Prostate gland (tissue), 2 donors: Measurements from ENCODE around the gene ZBTB39. TPM values are rescaled to one million over a fixed set of nuclear protein-coding genes. Genes with fewer than 3 reads are reported as not detected.

ENCODE experiments used
- DNase-seq: peaks from one replicate; pipeline ENCODE4 v3.0.0-alpha.2; 2019; ENCODE audit warnings: low spot score
- H3K27ac ChIP-seq, 2 donors: fragments of 200-600 bp; sonication (generic); 2 replicates each; pipeline ENCODE4 v1.5.1; 2017 to 2019
- H3K27me3 ChIP-seq: fragments of 200-600 bp; sonication (generic); replicated peaks from 2 replicates; pipeline ENCODE4 v1.5.1; 2019; ENCODE audit not compliant: insufficient read depth
- H3K36me3 ChIP-seq, 2 donors: fragments of 200-600 bp; sonication (generic); 1 replicate in 1 of 2; 2 replicates in 1 of 2; pipeline versions ENCODE4 v1.5.1 to v1.8.1; 2017 to 2019
- H3K4me1 ChIP-seq: fragments of 200-600 bp; sonication (generic); replicated peaks from 2 replicates; pipeline ENCODE4 v1.5.1; 2019
- H3K4me3 ChIP-seq, 2 donors: fragments of 200-600 bp; sonication (generic); 2 replicates each; pipeline ENCODE4 v1.5.1; 2017 to 2019
- H3K9me3 ChIP-seq: fragments of 200-600 bp; sonication (generic); 2 replicates; pipeline ENCODE4 v1.5.1; 2017
- POLR2A ChIP-seq: fragments of 450-650 bp; IDR thresholded peaks from one replicate; pipeline ENCODE4 v1.6.1; 2016; ENCODE audit warnings: antibody characterized with exemption, mild to moderate bottlenecking
- POLR2AphosphoS5 ChIP-seq: sonication (generic); formaldehyde crosslinking; IDR thresholded peaks from one replicate; pipeline ENCODE4 v1.6.1; 2017; ENCODE audit warnings: antibody characterized with exemption
- WGBS: methylation state at CpG from one replicate; pipeline ENCODE4 v1.1.5; 2018; 5-methylcytosine and 5-hydroxymethylcytosine counted together
- intact Hi-C: fragments of 100-400 bp; cut with DNase I; formaldehyde crosslinking; loops from one replicate; pipeline ENCODE4 v1.14.2; 2022
- total RNA-seq, 2 donors: library from RNA; depleted of rRNA; stranded (reverse); fragments of >200 nt; gene quantifications; one replicate each; pipeline ENCODE4 v1.1.0, GENCODE V29; 2016
- TF ChIP-seq, protein P1 (sequence below), 4 experiments: fragments of 200-600 bp in 2 of 4; fragments of 450-650 bp in 2 of 4; sonication (generic) in 2 of 4; IDR thresholded peaks; 1 replicate in 3 of 4; 2 replicates in 1 of 4; pipeline ENCODE4 v1.5.1; 2016 to 2019; ENCODE audit warnings: antibody characterized with exemption in 4 of 4, mild to moderate bottlenecking in 2 of 4, moderate library complexity in 2 of 4

ZBTB39 gene
- total RNA-seq, 2 donors from 2014 or later = 5.8 to 15.6 TPM

DNA sequence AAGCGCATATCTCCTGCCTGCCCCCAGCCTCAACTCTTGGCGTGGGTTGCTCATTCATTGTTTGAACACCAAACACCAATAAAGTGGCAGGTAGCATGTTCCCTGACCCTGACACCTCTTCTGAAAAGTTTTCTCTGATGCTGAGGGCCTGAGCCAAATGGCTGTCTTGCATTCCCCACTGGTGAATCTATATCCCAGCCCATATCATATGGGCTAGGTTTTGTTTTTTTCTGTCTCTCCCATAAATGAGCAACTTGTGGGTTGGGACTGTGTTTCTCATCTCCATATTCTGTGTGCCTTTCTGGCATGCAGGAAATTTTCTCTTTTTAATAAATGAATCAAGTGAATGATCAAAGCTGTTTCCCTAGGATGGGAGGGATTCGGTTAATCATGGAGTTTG is 38.5 kb upstream of the ZBTB39 start:
- Histone ChIP-seq H3K27ac (no peak overlapping the region), H3K27me3 (no peaks in the 10 kb centered on the region), H3K4me3 (no peak overlapping the region), H3K4me1 (no peaks in the 10 kb centered on the region), H3K9me3 (no peaks in the 10 kb centered on the region), H3K36me3 (no peaks in the 10 kb centered on the region)
- DNase-seq = no peak
- WGBS = 77% methylated on average over 3 of the region's 3 CpGs
- intact Hi-C loops = no loop called here
- TF ChIP-seq, protein P1, sequence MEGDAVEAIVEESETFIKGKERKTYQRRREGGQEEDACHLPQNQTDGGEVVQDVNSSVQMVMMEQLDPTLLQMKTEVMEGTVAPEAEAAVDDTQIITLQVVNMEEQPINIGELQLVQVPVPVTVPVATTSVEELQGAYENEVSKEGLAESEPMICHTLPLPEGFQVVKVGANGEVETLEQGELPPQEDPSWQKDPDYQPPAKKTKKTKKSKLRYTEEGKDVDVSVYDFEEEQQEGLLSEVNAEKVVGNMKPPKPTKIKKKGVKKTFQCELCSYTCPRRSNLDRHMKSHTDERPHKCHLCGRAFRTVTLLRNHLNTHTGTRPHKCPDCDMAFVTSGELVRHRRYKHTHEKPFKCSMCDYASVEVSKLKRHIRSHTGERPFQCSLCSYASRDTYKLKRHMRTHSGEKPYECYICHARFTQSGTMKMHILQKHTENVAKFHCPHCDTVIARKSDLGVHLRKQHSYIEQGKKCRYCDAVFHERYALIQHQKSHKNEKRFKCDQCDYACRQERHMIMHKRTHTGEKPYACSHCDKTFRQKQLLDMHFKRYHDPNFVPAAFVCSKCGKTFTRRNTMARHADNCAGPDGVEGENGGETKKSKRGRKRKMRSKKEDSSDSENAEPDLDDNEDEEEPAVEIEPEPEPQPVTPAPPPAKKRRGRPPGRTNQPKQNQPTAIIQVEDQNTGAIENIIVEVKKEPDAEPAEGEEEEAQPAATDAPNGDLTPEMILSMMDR (IDR thresholded peaks at IDR 0.05) = no peak
- TF ChIP-seq POLR2A (no peak), POLR2AphosphoS5 (no peak)

DNA sequence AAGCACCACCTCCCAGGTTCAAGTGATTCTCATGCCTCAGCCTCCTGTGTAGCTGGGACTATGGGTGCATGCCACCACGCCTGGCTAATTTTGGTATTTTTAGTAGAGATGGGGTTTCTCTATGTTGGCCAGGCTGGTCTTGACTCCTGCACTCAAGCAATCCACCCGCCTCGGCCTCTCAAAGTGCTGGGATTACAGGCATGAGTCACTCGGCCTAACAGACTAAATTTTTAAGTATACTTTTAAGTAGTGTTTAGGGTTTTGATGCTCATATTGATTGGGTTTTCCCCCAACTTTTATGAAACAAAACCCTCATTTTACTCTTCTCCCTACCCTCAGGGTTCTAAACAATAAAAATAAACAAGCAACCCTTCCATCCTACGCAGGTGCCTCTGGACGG is 38.1 kb upstream of the ZBTB39 start:
- no peak for DNase-seq
- intact Hi-C loops = no loop called here
- no peak for TF ChIP-seq POLR2AphosphoS5
- TF ChIP-seq, protein P1 (IDR thresholded peaks at IDR 0.05) = no peak
- TF ChIP-seq POLR2A = no peak
- H3K9me3 ChIP-seq = no peaks in the 10 kb centered on the region
- H3K4me1 ChIP-seq = no peaks in the 10 kb centered on the region
- WGBS = 69% methylated on average over 6 of the region's 6 CpGs
- H3K27ac ChIP-seq = no peak overlapping the region
- no peak overlapping the region for H3K4me3 ChIP-seq
- H3K36me3 ChIP-seq = no peaks in the 10 kb centered on the region
- no peaks in the 10 kb centered on the region for H3K27me3 ChIP-seq

DNA sequence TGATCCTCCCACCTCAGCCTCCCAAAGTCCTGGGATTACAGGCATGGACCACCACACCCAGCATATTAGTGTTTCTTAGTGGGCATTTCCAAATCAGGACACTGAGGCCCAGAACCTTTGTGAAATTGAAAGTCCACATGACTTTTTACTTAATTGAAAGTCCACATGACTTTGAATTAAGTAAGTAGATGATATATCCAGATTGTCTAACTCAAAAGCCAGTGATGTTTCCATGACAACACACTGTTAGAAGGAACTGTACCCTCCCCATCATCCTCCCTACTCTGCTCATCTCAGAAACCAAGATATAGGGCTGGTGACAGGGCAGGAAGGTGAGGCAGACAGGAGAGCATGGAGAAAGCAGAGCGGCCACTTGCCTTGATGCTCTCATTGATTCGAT is 36.3 kb upstream of the ZBTB39 start:
- H3K36me3 ChIP-seq = no peaks in the 10 kb centered on the region
- no peaks in the 10 kb centered on the region for H3K9me3 ChIP-seq
- intact Hi-C loops = no loop called here
- no peak overlapping the region for H3K4me3 ChIP-seq
- no peaks in the 10 kb centered on the region for H3K27me3 ChIP-seq
- WGBS = 92% methylated on average over 2 of the region's 2 CpGs
- TF ChIP-seq, protein P1 (IDR thresholded peaks at IDR 0.05) = no peak
- no peak for TF ChIP-seq POLR2A
- no peak for TF ChIP-seq POLR2AphosphoS5
- no peaks in the 10 kb centered on the region for H3K4me1 ChIP-seq
- H3K27ac ChIP-seq = no peak overlapping the region
- DNase-seq = no peak

DNA sequence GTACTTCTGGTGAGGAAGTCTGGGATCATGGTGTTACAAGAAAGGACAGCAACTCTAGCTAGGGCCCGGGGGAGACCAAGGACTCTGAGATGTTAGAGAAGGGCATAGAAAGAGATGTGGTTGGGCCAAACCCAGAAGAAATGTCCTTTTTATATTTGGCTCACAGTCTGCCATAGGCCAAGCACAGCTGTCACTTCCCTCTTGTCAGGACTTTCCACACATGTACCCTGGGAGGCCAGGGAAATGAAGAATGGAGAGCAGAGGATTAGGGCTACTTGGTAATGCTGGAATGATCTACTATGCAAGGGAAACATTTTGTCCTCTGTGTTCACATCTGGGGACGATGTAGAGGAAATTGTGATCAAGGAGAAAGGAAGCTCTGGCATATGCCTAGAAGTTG is 34.4 kb upstream of the ZBTB39 start:
- no peaks in the 10 kb centered on the region for H3K9me3 ChIP-seq
- H3K27me3 ChIP-seq = no peaks in the 10 kb centered on the region
- 82% methylated on average over 2 of the region's 2 CpGs for WGBS
- no peak for DNase-seq
- H3K4me3 ChIP-seq = no peak overlapping the region
- TF ChIP-seq, protein P1 (IDR thresholded peaks at IDR 0.05) = no peak
- no peak for TF ChIP-seq POLR2A
- no peak for TF ChIP-seq POLR2AphosphoS5
- H3K36me3 ChIP-seq = no peaks in the 10 kb centered on the region
- H3K27ac ChIP-seq = no peak overlapping the region
- intact Hi-C loops = no loop called here
- no peaks in the 10 kb centered on the region for H3K4me1 ChIP-seq

DNA sequence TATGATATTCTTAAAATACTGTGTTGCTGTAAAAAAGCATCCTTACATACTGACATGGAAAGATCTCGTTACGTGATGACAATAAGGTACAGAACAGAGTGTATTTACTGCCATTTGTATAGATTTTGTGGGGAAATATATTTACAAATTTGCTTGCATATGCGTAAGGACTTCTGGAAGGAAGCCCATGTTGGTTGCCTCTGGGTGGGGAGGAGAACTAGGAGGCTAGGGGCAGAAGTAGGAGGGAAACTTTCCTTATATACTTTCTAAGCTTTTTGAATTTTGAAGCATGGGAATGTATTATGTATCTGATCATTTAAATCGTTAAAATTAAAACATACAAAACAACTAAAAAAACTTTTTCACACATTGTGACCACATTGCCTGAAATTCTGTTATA is 33.9 kb upstream of the ZBTB39 start:
- no peaks in the 10 kb centered on the region for H3K4me1 ChIP-seq
- H3K27ac ChIP-seq = no peak overlapping the region
- H3K36me3 ChIP-seq = no peaks in the 10 kb centered on the region
- TF ChIP-seq POLR2A = no peak
- no peak for TF ChIP-seq POLR2AphosphoS5
- TF ChIP-seq, protein P1 (IDR thresholded peaks at IDR 0.05) = no peak
- WGBS = 89% methylated on average over 4 of the region's 4 CpGs
- no peak for DNase-seq
- no peaks in the 10 kb centered on the region for H3K27me3 ChIP-seq
- no peaks in the 10 kb centered on the region for H3K9me3 ChIP-seq
- no peak overlapping the region for H3K4me3 ChIP-seq
- intact Hi-C loops = no loop called here
